Activated CD8-positive, alpha-beta memory T cell treated with anti-CD3 and anti-CD28 coated beads, Interleukin-2, amount 50 U/mL, for 4 hours (primary cell): ENCODE data around the gene ZFAND3.

Source experiments
- DNase-seq: peaks from one replicate; pipeline ENCODE4 v3.0.0-alpha.2; 2020

The ZFAND3 gene

DNA sequence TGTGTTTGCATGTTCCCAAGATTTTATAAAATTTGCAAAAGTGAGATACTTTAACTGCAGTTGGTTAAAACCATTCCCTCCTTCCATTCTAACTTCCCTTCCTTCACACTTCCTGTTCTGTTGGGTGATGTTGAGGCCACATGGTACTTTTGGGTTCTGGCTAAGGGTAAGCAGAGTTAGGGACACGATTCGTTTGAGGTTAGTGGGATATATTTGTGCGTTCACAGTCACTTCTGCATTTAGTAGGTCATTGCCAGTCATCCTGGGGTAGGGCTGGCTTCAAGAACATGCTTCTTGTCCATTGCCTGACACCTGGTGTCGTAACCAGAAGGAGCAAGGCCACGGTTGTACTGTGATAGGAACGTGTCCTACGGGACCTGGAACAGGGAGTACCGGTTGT lies 340.1 kb downstream of the ZFAND3 start:
- no peak for DNase-seq

DNA sequence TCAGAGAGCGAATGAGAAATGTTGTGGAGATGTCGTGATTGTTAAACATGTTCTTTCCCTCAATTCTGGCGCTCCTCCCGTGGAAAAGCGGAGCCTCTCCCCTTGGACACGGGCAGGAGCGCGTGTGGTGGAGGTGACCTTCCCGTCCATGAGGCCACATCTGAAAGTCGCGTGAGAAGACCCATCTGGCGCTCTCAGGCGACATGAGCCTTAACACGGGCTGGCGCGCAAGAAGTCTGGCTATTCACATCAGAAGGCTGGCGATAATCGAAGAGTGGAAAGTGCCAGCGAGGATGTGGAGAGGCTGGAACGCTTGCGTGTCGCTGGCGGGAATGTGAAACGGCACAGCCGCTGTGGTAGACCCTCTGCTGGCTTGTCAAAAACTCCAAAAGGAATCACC lies 341.3 kb downstream of the ZFAND3 start:
- no peak for DNase-seq

DNA sequence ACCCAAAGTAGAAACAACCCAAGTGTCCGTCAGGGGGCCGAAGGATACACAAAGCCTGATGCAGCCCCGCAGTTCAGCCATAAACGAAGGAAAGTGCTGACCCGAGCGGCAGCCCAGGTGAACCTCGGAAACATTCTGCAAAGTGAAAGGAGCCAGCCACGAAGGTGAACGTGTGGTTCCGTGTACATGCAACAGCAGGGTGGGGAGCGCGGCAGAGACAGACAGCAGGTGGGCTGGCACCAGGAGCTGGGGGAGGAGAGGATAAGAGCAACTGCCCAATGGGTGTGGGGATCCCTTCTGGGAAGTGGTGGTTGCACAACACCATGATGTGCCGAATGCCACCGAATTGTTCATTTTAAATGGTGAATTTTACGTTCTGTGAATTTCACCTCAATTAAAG lies 341.8 kb downstream of the ZFAND3 start:
- DNase-seq = no peak

DNA sequence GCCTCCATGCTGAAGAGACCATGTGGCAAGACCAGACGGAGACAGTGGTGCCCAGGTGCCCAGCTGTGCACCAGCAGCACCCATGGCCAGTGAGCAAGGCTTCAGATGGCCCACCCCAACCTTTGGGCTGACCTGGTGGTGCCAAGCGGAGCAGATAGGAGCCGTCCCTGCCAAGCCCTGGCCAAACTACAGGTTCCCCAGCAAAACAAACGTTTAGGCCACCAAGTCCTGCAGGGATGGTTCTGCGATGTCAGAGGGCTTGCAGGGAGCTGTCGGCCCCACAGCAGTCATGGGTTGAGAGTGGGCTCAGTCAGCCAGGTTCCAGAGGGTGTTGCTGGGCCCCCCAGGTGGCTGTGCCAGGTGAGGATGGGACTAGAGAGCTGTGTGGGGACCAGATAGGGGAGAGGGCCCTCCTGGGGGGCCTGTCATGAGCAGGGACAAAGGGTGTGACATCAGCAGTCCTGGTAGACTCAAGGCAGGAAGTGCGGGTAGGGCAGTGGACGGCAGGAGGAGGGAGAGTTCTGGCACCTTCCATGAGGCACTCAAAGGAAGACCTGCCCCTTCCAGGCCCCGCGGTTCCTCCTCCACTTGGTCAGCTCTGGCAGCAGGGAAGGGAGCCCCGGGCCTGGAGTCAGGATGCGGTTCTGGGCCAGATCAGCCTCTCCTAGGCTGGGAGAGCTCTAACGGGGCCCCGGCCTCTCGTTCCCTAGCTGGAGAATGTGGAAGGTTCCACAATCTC lies 342.4 kb downstream of the ZFAND3 start:
- no peak for DNase-seq

DNA sequence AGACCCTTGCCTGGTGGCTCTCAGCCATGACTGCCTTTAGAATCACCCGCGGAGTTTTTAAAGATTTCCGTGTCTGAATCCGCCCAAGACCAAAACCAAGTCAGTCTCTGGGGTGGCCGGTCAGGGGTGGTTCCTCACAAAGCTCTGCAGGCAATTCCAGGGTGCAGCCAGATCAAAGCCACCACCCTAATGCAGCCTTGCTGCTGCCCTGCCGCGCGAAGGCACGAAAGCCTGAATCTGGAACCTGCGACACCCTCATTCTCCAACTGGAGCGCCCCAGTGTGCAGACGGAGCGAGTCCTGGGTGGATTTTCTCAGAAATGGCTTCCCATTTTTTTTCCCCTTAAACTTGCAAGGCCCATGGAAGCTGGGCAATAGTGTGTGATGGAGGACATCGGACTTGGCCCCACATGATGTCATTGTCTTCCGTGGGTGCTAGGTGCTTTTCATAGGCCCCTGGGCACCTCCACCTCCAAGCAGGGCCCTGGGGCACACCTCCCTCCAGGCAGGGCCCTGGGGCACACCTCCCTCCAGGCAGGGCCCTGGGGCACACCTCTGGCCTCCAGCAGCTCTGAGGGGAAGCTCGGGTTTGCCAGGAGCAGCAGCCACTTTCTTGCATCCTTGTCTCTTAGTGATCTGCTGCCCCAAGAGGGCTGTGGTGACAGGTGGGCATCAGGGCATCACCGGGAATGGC lies 343.1 kb downstream of the ZFAND3 start:
- DNase-seq = no peak

DNA sequence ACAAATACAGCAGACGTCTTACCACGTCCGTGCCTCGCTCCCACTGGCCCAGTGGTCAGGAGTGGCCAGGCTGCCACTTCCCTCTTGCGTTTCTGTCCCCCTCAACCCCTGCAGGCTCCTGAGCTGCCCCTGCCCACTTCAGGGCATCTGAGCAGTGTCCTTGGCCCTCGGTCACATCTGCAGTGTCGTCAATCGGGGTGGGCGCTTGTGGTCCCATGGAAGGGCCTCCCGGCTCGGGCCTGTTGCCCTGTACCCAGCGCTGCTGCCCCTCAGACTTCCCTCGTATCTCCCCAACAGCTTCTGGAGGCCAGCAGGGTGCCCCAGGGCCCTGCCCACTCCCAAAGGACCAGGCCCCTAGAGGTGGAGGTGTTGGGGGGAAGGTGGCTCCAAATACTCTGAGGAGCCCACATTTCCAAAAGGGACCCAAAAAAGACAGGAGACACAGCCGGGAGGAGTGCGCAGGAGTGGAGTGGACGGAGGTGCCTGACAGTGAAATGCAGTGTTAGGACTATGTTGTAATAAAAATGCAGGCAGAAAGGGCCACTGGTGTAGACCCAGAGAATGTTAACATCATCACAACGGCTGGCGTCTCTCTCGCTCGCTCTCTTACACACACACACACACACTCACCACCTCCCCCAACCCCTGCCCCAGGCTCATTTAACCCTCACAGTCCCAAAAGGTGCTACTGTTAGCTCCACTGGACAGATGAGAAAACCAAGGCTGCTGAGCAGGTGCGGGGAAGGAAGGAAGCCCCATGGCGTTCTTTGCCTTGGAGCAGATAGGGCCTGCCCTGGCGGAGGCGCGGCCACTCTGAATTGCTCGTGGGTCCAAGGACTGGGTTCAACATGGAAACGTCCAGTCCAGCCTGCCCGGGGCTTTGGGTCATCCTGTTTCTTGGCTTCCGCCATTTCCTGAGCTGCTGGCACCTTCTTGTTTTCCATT lies 343.9 kb downstream of the ZFAND3 start:
- no peak for DNase-seq

DNA sequence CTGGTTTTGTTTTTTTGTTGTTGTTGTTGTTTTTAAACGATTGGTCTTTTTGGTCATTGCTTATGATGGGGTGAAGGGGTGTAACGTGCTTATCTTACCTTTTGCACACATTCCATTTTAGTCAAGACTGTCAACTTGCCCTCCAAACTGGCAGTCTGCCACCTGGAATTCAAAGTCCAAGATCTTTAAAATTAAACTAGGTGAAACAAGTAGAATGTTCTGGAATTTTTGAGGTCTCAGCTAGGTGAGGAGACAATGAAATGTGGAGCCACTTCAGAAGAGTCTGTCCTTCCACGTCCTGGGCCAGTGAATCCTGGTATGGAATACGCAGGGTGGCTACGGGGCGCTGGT lies 344.6 kb downstream of the ZFAND3 start:
- DNase-seq = no peak

DNA sequence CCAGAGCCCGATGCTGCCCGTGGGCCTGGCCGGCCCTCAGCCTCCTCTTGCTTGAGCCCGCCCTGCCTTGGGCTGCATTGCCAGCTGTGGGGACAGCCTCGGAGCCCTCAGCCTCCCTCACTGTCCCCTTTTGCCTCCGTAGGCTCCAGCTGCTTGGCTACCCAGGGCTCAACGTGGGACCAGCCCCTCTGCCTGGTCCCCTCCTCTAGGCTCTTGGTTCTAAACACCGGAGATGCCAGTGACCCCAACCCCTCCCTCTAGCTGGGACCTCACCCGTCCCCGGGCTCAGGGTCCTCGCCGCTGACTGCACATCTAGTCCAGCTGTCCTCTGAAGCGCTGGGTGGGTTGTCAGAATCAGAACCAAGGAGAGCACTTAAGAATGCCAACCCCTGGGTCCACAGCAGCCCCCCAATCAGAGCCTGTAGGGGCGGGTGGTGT lies 345.2 kb downstream of the ZFAND3 start:
- DNase-seq = no peak

DNA sequence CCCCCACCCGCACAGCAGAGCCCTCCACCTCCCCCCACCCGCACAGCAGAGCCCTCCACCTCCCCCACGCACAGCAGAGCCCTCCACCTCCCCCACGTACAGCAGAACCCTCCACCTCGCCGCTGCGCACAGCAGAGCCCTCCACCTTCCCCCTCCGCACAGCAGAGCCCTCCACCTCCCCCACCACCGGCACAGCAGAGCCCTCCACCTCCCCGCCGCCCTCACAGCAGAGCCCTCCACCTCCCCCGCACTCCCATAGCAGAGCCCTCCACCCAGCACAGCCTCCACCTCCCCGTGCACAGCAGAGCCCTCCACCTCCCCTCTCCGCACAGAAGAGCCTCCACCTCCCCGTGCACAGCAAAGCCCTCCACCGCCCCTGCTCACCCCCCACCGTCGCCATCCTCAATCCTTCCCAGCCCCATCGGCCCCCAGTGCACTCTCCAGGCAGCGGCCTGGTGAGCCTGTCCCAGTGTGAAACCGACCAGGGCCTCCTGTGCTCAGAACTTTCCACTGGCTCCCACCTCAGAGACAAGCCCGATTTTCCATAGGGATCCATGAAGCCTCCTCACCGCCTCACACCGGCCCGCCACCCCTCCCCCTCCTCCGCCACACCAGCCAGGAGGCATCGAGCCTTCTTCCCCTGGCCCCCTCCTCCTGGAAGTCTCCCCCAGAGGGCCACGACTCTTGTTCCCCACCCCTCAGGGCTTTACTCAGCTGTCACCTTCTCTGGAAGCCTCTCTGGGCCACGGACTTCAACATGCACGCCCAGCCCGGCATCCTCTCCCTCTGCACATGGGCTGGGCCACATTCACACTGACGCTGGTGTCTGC lies 347.1 kb downstream of the ZFAND3 start:
- DNase-seq = no peak

DNA sequence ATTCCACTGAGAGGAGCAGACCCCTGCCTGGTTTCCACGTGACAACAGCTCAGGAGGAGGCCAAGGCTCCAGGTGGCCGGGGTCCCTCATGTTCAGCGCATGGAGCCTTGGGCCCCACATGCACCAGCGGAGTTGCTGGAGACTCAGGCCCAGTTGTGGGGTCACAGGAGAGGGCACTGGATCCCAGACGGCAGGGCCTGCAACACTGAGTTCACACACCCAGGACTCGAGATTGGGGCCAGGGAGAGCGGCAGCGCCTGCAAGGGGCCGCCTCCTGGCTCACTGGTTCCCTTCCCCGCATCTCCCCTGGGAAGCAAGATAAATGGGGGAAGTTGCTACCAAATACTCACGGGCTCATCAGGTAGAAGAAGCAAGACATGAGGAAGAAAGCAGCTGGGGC lies 348.1 kb downstream of the ZFAND3 start:
- no peak for DNase-seq

DNA sequence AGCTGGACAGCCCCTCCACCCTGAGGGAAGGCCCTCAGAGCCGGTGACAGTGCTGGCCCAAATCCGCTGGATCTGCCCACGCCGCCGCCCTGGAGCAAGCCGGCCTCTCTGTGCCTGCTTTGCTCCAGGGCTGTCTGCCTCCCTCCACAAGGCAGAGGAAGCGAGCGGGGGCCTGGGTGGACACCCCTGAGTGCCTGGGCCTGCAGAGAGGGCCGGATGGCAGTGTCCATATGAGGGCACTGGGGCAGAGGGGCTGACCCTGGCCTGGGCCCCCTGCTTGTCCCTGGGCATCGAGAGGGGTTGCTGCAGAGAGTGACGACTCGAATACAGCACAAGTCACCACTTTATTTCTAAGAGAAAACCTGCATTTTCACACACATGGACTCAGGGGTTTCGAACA lies 348.6 kb downstream of the ZFAND3 start:
- no peak for DNase-seq

DNA sequence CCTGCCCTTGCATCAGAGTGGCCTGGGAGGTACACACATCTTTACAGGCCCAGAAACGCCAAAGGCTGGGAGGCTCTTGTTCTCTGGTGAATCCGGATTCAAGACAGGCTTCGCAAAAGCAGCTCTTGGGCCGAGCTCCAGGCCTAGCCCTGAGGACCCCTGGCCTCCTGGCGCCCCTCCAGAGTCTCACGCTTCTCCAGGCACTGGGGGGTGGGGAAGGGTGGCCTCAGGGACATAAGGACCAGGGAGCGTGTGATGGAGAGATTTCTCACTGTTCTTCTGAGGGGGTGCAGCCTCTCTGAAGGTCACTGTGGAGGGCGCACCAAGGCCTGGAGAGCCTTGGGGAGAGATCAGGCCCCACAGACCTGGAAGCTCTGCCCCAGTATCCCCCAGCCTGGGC lies 349.2 kb downstream of the ZFAND3 start:
- no peak for DNase-seq

DNA sequence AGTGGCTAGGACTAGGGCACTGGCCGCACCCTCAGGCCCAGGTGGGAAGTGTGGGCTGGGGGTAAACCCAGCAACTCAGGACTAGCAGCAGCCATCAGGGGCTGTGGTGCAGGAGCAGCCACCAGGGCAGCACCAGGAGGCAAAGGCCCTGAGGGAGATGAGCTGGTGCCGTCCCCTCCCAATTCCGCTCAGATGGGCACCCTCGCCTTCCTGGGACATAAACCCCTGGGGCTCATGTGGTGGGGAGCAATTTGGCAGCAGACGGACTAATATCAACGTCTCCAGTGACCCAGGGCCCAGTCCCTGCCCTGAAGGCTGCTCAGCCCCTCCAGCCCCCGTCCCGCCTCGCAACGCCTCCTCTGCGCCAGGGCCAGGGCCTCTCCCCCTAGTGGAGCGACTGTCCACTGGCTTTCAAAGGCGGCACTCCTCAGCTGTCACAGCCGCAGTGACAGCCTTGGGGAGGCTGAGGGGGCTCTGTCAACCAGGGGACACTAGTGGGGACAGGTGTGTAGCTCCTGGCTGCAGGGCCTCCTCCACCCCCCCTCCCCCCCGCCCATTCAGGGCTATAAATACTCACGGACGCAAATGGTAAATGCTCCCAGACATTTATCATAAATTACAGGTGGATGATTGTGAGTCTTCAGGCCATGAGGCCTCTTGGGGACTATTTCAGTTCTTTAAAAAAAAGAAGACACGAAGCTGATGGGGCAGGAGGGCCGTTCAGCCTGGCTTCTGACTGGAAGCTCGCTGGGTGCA lies 349.9 kb downstream of the ZFAND3 start:
- DNase-seq = no peak

DNA sequence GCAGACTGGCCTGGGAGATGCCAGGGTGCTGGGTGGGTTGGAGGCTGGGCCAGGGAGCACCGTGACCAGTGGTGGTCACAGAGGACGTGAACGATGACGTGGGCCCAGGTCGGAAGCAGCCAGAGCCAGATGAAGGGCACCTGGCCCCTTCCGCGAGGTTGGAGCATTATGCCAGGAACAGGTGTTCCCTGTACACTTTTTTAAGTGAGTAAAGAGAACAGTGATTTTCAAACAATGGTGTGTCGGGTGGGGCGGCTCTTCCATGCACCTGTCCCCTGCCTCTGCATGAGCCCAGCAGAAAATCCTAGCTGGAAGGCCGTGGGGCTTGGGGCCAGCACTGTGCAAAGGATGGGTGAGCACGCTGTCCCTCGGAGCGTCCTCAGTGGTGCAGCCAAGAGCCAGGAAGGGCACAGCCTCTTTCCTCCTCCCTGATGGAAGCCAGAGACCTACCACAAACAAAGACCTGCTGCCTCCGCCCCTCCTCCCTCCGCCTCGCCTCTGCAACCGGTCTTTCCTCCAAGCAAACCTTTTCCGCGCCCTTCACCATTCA lies 350.5 kb downstream of the ZFAND3 start:
- no peak for DNase-seq

DNA sequence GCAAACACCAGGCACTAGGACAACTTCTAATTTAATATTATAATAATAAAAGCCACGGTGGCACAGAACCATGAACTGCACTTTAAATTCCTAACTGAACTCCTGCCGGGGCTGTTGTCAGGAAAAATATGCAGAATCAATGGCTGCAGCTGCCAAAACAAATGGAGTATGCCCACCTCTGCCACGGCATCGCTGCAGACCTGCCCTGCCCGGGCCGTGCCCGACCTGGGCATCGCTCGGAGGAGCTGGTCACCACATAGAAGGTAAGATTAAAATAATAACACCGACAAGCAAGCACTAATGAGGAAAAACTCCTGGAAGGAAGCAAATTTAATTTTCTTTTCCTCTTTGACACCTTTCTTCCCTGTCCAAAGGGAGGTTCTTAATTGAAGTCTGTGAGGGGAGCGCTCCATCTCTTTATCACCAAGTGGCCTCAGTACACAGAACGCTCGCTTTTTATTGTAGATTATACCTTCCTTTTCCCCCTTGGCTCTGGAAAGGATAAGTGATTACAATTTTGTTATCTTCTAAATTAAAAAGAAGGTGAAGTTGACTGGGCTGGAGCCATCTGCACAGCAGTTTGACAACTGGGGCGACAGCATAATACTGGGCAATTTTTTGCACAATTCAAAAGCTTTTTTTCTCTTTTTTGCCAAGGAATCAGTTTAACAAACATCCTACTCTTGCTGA lies 351.3 kb downstream of the ZFAND3 start:
- DNase-seq = no peak

DNA sequence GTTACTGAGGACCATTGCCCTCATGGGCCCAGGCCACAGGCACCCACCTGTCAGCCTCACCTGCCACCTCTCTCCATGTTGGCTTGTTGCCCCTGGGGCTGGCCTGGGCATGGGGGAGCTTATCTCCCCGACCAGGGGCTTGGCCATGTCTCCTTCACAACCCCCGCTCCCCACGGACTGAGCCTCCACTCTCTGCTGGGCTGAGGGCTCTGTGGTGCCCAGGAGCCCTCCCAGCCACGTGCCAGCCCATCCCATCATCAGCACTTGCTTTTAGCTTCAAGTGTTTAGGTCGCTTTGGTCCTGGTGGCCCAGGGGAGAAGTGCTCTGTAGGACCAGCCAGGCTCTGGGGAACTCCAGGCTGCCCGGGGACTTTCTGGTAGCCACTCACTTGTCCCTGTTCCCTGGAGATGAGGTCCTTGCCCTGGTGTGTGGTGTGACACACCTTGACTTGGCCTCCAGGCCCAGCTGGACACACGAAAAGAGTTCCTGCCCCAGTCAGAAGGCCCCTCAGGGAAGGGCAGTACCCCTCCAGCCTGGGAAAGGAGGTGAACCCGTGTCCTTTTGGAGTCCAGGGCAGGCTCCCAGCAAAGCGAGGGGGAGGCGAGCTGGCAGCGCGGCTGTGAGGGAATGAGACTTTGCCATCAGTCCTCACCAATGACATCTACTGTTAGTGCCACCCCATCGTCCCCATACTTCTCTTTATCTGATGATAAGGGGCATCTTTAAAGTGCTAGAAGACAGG lies 352.6 kb downstream of the ZFAND3 start:
- DNase-seq = no peak

DNA sequence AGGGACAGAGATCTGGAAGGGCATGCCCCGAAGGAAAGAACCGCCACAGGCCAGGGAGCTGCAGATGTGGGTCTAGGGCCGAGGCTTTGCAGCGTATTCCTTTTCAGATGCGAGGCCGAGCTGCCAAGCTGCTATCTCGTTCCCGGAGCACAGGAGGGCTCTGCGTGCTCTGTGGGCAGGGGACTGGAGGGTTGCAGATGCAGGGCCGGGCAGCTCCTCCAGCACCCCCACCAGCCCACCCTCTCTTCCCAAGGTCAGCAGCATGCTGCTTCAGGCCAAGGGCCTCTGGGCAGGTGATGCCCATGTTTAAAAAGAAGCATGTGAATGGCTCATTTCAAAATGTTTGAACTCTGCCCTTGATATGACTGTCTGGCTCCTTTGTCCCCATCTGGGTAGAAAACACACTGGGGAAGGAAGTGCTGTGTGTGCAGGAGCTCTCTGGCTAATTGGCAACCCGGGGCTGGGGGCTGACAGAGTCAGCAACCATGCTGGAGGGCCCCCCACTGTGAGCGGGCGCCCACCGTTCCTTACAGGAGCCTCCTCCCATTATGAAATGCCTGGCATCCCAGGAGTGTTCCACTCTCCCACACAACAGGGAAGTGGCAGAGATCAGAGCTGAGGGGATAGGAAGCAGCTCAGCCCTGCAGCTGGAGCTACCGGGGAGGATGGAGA lies 353.3 kb downstream of the ZFAND3 start:
- no peak for DNase-seq

DNA sequence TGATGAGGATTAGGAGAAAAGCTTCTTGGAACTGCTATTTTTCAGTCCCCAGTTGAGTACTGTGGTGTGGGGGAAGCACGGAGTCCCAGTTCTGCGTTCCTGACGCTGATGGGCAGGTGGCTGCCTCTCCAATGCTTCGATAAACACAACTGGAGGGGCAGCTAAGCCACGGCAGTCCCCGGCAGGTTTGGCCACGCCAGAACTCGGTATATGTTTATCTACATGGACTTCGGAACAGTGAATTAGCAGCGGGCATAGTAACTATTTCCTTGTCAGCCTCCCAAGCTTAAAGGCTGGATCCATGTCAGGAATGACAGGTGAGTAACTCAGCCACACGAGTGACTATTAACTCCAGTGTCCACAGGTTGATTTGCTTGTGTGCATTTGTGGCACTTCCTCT lies 354.4 kb downstream of the ZFAND3 start:
- no peak for DNase-seq

DNA sequence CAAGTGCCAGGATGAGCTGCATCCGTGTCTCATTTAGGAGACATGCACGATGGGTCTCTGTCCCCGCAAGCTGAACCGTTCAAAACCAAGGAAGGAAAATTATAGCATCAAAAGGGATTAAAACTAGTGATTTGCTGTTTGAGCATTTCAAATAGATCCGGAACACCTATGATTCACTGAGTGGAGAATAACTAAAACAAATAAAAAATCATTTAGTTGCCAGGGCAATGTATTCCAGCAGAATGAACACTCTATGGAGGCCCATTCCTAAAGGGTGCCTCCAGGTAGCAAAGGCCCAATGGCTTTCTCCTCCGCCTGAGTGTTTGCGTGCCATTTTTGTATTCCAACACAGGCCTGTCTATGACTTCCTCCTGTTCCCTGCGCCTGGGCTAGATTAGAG lies 354.8 kb downstream of the ZFAND3 start:
- no peak for DNase-seq
